HG02970 (cell line): ENCODE results near the gene KRTAP4-5.
"Not testable (repeated sequence)": the region's sequence is repeated elsewhere in the genome, so short reads cannot be mapped to it uniquely, and the experiment has no call there.

Experiments used
- ATAC-seq: cut with Tn5 transposase; IDR thresholded peaks from one replicate; pipeline ENCODE4 v1.9.1; 2021; ENCODE audit warnings: mild to moderate bottlenecking, moderate library complexity, moderate number of reproducible peaks; ENCODE audit not compliant: unreplicated experiment, low FRiP score

KRTAP4-5 gene

GRCh38 chr17:41149652-41149985 lies at the start of gene KRTAP4-5:
KRTAP4-5 (minus strand) TSS chr17:41149825; CDS start chr17:41149767, 58 bp downstream.
- no peak for ATAC-seq

GRCh38 chr17:41196068-41196467 lies 46.4 kb upstream of the KRTAP4-5 start:
- ATAC-seq, result no peak

GRCh38 chr17:41190328-41190727 lies 40.7 kb upstream of the KRTAP4-5 start:
- ATAC-seq, result no peak

GRCh38 chr17:41189837-41190318 lies 40.3 kb upstream of the KRTAP4-5 start, which contains the start of gene KRTAP9-1:
KRTAP9-1 (plus strand) TSS chr17:41189887; CDS start chr17:41189887, 0 bp downstream.
- ATAC-seq, result not testable (repeated sequence)

GRCh38 chr17:41186872-41187271 lies 37.2 kb upstream of the KRTAP4-5 start:
- no peak for ATAC-seq

- no peak for ATAC-seq
Observed at GRCh38 chr17:41185001-41185400, 35.4 kb upstream of the KRTAP4-5 start.

GRCh38 chr17:41184480-41184961 lies 34.9 kb upstream of the KRTAP4-5 start, which contains the start of gene KRTAP4-1:
KRTAP4-1 (minus strand) TSS chr17:41184911; CDS start chr17:41184854, 57 bp downstream.
- no peak for ATAC-seq

GRCh38 chr17:41178843-41179616 lies 29.4 kb upstream of the KRTAP4-5 start:
- no peak for ATAC-seq

GRCh38 chr17:41178341-41178740 lies 28.7 kb upstream of the KRTAP4-5 start:
- ATAC-seq, result no peak

- no peak for ATAC-seq
Observed at GRCh38 chr17:41177727-41178271, 28.2 kb upstream of the KRTAP4-5 start, which contains the start of gene KRTAP4-2. KRTAP4-2 (minus strand) TSS chr17:41178221; CDS start chr17:41178164, 57 bp downstream.

GRCh38 chr17:41176744-41177387 lies 27.2 kb upstream of the KRTAP4-5 start:
- ATAC-seq, result no peak

GRCh38 chr17:41171886-41172285 lies 22.3 kb upstream of the KRTAP4-5 start:
- ATAC-seq, result no peak

GRCh38 chr17:41168121-41168520 lies 18.5 kb upstream of the KRTAP4-5 start, which contains the start of gene KRTAP4-3:
KRTAP4-3 (minus strand) TSS chr17:41168221; CDS start chr17:41168172, 49 bp downstream.
- no peak for ATAC-seq

GRCh38 chr17:41167561-41167960 lies 17.9 kb upstream of the KRTAP4-5 start:
- no peak for ATAC-seq

GRCh38 chr17:41163828-41164227 lies 14.2 kb upstream of the KRTAP4-5 start:
- no peak for ATAC-seq

GRCh38 chr17:41160648-41161047 lies 11.0 kb upstream of the KRTAP4-5 start, which contains the start of gene KRTAP4-4:
KRTAP4-4 (minus strand) TSS chr17:41160748; CDS start chr17:41160691, 57 bp downstream.
- ATAC-seq, result no peak

- ATAC-seq, result not testable (repeated sequence)
Observed at GRCh38 chr17:41160190-41160589, 10.6 kb upstream of the KRTAP4-5 start.

- no peak for ATAC-seq
Observed at GRCh38 chr17:41153856-41154255, 4.2 kb upstream of the KRTAP4-5 start.

- ATAC-seq, result no peak
Observed at GRCh38 chr17:41151525-41151924, 1.9 kb upstream of the KRTAP4-5 start.

GRCh38 chr17:41150026-41150425 lies 401 bp upstream of the KRTAP4-5 start:
- no peak for ATAC-seq
